Mucosa of gallbladder (tissue), 1 donor: ENCODE data around the gene TMEM42. TPM values are rescaled to one million over a fixed set of nuclear protein-coding genes. Genes with fewer than 3 reads are reported as not detected.
"Not testable (repeated sequence)": the region's sequence is repeated elsewhere in the genome, so short reads cannot be mapped to it uniquely, and the experiment has no call there.

Source experiments
- DNase-seq: peaks from one replicate; pipeline ENCODE4 v3.0.0-alpha.2; 2020; ENCODE audit warnings: low spot score
- total RNA-seq: library from RNA; stranded (reverse); gene quantifications from one replicate; pipeline ENCODE4 v1.2.1, GENCODE V29; 2021
- donor health status: DM: no; HTN: no; CAD: no.

TMEM42 gene
- 22.0 TPM for total RNA-seq

GRCh38 chr3:44861412-44862225 lies at the start of gene TMEM42:
Gene TMEM42 (plus strand): TSS chr3:44861912. CDS start chr3:44861925, 13 bp downstream.
- DNase-seq = peak; percentile 91

- DNase-seq = no peak
Measured at GRCh38 chr3:44814751-44815150, 47.0 kb upstream of the TMEM42 start.

DNA sequence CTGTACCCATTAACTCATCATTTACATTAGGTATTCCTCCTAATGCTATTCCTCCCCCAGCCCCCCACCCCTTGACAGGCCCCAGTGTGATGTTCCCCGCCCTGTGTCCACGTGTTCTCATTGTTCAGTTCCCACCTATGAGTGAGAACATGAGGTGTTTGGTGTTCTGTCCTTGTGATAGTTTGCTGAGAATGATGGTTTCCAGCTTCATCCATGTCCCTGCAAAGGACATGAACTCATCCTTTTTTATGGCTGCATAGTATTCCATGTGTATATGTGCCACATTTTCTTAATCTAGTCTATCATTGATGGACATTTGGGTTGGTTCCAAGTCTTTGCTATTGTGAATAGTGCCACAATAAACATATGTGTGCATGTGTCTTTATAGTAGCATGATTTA lies 45.4 kb upstream of the TMEM42 start:
- DNase-seq = not testable (repeated sequence)

DNA sequence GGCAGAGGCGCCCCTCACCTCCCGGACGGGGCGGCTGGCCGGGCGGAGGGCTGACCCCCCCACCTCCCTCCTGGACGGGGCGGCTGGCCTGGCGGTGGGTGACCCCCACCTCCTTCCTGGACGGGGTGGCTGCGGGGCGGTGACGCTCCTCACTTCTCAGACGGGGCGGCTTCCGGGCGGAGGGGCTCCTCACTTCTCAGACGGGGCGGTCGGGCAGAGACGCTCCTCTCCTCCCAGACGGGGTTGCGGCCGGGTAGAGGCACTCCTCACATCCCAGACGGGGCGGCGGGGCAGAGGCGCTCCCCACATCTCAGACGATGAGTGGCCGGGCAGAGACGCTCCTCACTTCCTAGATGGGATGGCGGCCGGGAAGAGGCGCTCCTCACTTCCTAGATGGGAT lies 40.5 kb upstream of the TMEM42 start:
- not testable (repeated sequence) for DNase-seq

GRCh38 chr3:44825264-44825925 lies 36.3 kb upstream of the TMEM42 start:
- DNase-seq = no peak

DNA sequence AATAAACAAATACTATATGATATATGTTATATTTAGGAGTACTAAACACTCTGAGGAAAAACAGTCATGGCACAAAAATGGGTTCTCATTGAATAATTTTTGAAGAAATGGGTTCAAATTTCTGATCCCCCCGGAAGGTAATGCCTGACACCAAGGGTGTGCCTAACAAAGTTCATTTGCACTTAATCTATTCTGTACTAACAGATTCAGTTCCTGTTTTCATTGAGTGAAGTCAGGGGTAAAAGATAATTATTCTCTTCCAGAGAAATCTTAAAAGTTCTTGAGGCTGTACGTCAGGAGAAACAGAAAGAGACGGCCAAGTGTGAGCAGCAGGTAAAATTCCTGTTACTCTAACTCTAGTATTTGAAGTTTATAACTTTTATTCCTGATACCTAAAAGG lies 34.5 kb upstream of the TMEM42 start:
- DNase-seq = no peak

DNA sequence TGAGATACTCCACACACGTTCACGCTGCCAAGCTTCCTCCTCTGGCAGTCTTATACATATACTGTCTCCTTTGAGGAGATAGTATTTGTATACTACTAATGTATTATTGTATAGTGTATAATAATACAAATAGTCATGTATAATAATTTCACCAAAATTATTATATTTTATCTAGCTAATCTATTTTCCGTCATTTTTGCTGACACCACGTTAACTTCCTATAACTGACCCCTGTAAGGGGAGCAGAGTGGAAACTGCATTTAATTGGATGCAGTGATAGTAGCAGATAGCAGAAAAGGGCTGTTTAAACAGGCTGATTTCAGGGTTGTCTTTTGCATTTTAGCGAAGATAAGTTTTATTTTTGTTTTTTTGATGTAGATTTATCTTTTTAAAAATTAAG lies 30.5 kb upstream of the TMEM42 start:
- DNase-seq = no peak

GRCh38 chr3:44832032-44832431 lies 29.7 kb upstream of the TMEM42 start:
- DNase-seq = no peak

DNA sequence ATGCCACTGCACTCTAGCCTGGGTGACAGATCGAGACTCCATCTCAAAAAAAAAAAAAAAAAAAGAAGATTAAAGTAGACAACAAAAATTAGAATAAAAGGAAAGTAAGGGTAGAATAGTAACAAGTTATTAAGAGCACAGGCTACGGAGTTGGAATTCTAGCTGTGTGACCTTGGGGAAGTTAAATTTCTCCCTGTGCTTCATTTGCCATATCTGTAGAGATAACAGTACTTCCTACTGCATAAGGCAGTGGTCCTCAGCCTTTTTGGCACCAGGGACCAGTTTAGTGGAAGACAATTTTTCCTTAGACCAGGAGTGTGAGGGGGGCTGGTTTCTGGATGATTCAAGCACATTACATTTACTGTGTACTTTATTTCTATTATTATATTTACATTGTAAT lies 28.7 kb upstream of the TMEM42 start:
- DNase-seq = no peak

- DNase-seq = no peak
Measured at GRCh38 chr3:44833394-44833793, 28.3 kb upstream of the TMEM42 start.

DNA sequence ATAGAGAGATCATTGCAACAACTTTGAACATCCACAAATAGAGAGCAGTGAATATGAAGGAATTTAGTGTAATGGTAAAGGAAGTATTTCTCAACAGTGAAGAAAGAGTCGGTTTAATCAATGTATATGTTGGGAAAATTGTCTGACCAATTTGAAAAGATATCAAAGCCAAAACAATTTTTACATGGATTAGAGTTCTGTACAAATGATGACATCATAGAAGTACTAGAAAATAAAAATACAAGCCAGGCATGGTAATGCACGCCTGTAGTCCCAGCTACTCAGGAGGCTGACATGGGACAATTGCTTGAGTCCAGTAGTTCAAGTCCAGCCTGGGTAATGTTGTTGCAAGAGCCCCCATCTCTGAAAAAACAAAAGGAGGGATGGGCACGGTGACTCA lies 26.0 kb upstream of the TMEM42 start:
- DNase-seq = no peak

GRCh38 chr3:44842376-44842775 lies 19.3 kb upstream of the TMEM42 start:
- DNase-seq = no peak

DNA sequence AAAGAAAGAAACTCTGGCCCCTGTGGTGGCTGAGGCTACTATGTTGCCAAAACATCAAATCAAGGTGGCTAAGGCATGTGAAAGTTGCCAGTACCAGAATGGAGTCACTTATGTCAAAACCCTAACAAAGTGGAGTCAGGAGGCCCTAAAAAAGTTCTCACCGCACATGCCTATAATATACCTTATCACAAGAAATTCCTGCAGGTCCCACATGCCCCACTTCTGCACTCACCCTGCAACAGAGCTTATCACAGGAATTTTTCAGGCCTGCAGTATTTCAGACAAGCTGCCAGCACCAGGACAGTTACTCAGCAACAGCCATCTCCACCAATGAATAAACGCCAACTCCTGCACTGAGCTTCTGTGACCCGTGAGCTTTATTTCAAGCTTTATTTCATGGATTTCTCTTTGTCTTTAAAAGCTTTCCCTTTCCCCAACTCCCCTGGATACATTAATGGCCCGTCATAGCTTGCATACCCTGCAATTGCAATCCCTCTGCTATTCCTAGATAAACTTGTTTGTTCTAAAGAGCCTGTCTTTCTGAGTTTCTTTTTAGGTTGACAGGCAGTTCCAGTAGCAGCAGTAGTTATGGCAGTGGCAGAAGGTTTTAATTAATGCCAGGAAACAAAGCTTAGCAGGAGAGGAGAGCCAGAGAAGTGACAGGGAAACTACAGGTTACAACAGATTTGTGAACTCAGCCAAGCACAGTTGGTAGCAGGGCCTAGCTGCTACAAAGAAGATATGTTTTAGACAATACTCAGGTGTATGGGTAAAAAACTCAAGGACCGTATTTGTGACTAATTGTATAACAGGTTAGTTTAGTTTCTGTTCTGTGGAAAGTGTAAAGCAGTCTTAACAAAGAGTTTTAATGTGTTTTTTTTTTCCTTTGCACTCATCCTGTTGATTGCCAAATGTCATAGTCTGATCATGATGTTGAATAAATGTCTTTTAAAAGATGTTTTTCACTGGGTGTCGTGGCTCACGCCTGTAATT lies 15.9 kb upstream of the TMEM42 start:
- DNase-seq = peak; percentile 37

GRCh38 chr3:44848634-44849033 lies 13.1 kb upstream of the TMEM42 start:
- DNase-seq = no peak

- not testable (repeated sequence) for DNase-seq
Measured at GRCh38 chr3:44856663-44857062, 5.0 kb upstream of the TMEM42 start.

- no peak for DNase-seq
Measured at GRCh38 chr3:44860117-44860516, 1.6 kb upstream of the TMEM42 start.

DNA sequence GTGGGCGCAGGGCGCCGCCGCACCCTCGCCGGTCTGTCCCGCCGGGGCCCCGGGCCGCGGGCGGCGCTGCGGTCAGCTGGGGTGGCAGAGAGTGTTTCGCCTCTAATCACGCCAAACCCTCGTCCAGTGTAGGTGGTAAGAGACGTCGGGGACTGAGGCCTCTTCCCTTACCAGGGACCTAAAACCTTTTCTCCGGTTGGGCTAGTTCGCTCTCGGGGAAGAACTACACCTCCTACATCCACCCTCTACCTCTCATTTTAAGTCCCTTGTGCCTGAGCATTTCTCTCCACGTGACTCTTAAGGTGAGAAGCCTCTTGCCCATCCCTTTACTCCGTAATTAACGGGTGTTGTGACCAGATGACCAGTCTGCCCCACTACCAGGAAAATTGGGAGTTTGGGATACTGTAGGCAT lies 520 bp downstream of the TMEM42 start:
- no peak for DNase-seq

DNA sequence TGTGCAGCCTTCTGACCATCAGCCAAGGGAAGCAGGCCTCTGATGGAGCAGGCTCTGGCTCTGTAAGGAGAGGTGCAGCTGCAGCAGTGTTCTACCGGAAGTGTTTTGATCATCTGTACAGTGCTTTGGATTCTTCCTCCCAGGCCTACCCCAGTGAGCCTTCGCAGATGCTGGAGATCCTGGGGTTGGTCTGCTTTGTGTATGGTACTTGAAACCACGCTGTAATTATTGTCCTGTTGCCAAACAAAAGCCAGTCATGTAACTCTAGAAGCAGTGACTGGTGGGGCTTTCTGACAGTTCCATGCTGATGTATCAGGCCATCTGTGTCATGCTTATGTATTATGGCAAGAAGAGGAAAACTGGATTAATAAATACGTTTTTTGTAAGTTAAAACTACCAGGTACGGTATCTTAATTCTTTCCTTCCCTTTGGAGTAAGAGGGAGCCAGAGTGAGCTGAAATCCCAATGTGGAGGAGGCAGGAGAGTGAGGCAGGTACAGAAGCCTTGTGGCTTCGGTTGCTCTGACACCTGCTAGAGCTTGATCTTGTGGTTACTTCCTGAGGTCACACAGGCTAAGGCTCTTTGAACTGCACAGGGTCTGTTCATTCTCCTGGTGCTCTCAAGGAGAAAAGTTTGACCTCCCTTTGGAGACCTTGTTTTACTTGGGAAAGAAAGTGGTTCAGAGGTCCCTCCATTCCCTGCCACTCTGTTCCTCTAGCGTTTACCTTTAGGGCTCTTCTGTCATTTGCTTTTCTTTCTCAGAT lies 3.7 kb downstream of the TMEM42 start:
- DNase-seq = no peak

- no peak for DNase-seq
Measured at GRCh38 chr3:44867421-44868111, 5.9 kb downstream of the TMEM42 start.

- no peak for DNase-seq
Measured at GRCh38 chr3:44870375-44871061, 8.8 kb downstream of the TMEM42 start.
